Osteocyte (in vitro differentiated cells): ENCODE data around the gene EPHA5. TPM values are rescaled to one million over a fixed set of nuclear protein-coding genes. Genes with fewer than 3 reads are reported as not detected.

Experiments used
- DNase-seq: peaks from one replicate; pipeline ENCODE4 v3.0.0; 2021; ENCODE audit warnings: mixed read lengths; ENCODE audit not compliant: unreplicated experiment; ENCODE audit errors: extremely low spot score
- H3K27ac Mint-ChIP-seq: one replicate; pipeline ENCODE4 v1.8.0; 2021; ENCODE audit warnings: mild to moderate bottlenecking, mixed read lengths; ENCODE audit not compliant: unreplicated experiment
- H3K27me3 Mint-ChIP-seq: one replicate; pipeline ENCODE4 v1.8.0; 2021; ENCODE audit warnings: mixed read lengths; ENCODE audit not compliant: unreplicated experiment
- H3K36me3 Mint-ChIP-seq: one replicate; pipeline ENCODE4 v1.8.0; 2021; ENCODE audit warnings: mixed read lengths; ENCODE audit not compliant: unreplicated experiment
- H3K4me1 Mint-ChIP-seq: one replicate; pipeline ENCODE4 v1.8.0; 2021; ENCODE audit warnings: mixed read lengths; ENCODE audit not compliant: unreplicated experiment
- H3K4me3 Mint-ChIP-seq: one replicate; pipeline ENCODE4 v1.8.0; 2021; ENCODE audit warnings: mild to moderate bottlenecking, moderate library complexity, mixed read lengths; ENCODE audit not compliant: unreplicated experiment
- H3K9me3 Mint-ChIP-seq: one replicate; pipeline ENCODE4 v1.8.0; 2021; ENCODE audit warnings: mixed read lengths; ENCODE audit not compliant: unreplicated experiment
- total RNA-seq: library from RNA; stranded (reverse); gene quantifications from 2 replicates; pipeline ENCODE4 v1.2.1, GENCODE V29; 2021
- TF ChIP-seq, protein P1 (sequence below): fragments of 200-600 bp; sonication (generic); IDR thresholded peaks from 2 replicates; pipeline ENCODE4 v1.5.0; 2021; ENCODE audit warnings: antibody characterized with exemption, mild to moderate bottlenecking, moderate library complexity

The EPHA5 gene
- total RNA-seq, 1 donor from 2014 or later: 137 TPM

GRCh38 chr4:65665771-65666523, 4.3 kb downstream of the EPHA5 start:
- Mint-ChIP-seq H3K9me3 (no peaks in the 10 kb centered on the region), H3K4me1 (peaks cover 52% of the 10 kb centered on the region), H3K27me3 (no peaks in the 10 kb centered on the region), H3K27ac (peak overlapping the region; percentile 90), H3K4me3 (peak overlapping the region; percentile 73), H3K36me3 (peaks cover 8% of the 10 kb centered on the region)
- DNase-seq: no peak
- TF ChIP-seq, protein P1, sequence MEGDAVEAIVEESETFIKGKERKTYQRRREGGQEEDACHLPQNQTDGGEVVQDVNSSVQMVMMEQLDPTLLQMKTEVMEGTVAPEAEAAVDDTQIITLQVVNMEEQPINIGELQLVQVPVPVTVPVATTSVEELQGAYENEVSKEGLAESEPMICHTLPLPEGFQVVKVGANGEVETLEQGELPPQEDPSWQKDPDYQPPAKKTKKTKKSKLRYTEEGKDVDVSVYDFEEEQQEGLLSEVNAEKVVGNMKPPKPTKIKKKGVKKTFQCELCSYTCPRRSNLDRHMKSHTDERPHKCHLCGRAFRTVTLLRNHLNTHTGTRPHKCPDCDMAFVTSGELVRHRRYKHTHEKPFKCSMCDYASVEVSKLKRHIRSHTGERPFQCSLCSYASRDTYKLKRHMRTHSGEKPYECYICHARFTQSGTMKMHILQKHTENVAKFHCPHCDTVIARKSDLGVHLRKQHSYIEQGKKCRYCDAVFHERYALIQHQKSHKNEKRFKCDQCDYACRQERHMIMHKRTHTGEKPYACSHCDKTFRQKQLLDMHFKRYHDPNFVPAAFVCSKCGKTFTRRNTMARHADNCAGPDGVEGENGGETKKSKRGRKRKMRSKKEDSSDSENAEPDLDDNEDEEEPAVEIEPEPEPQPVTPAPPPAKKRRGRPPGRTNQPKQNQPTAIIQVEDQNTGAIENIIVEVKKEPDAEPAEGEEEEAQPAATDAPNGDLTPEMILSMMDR: no peak

DNA sequence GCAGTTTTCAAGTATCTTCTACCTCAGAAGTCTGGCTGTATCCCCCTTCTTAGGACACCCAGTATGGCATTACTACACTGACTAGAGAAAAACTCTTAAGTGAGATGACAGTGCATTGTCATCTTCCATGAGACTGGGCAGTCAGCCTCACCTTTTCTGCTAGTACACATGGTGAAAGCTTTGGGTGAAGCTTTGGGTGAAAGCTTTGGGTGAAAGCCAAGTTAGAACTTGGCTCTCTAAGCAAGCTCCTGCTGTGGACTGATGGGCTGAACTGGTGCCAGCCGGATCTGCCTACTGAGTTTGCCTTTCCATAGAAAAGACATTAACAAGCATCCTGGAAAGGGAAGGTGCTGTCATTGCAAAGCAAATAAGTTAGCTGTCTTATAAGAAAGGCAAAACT, 8.8 kb downstream of the EPHA5 start:
- DNase-seq: peak; percentile 82
- Mint-ChIP-seq H3K27me3 (no peaks in the 10 kb centered on the region), H3K36me3 (no peaks in the 10 kb centered on the region), H3K4me1 (peaks cover 82% of the 10 kb centered on the region), H3K9me3 (no peaks in the 10 kb centered on the region), H3K27ac (peak overlapping the region; percentile 94), H3K4me3 (peak overlapping the region; percentile 56)
- TF ChIP-seq, protein P1: no peak

DNA sequence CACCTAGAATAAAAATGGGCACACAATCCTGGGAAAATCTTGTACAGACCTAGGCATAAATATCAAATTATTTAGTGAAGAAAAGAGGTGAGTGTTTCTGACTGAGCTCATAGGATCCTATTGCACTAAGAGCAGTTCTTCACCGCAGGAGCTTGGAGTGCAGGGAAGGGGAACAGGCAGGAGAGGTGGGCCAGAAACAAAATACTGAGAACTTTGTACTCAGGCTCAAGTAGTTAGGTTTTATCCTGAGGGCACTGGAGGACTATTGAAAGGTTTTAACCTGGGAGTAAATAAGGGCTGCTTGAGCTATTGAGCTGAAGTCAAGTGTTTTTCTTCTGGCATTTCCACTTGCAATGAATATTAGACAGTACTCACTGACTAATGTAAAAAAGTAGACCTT, 12.2 kb downstream of the EPHA5 start:
- H3K9me3 Mint-ChIP-seq: no peaks in the 10 kb centered on the region
- H3K4me1 Mint-ChIP-seq: peaks cover 81% of the 10 kb centered on the region
- TF ChIP-seq, protein P1: no peak
- peak overlapping the region; percentile 24 for H3K4me3 Mint-ChIP-seq
- H3K36me3 Mint-ChIP-seq: no peaks in the 10 kb centered on the region
- H3K27me3 Mint-ChIP-seq: no peaks in the 10 kb centered on the region
- DNase-seq: no peak
- H3K27ac Mint-ChIP-seq: peak overlapping the region; percentile 84

GRCh38 chr4:65656008-65656407, 14.3 kb downstream of the EPHA5 start:
- TF ChIP-seq, protein P1: no peak
- no peaks in the 10 kb centered on the region for H3K27me3 Mint-ChIP-seq
- H3K4me3 Mint-ChIP-seq: no peak overlapping the region
- DNase-seq: no peak
- peak overlapping the region; percentile 27 for H3K27ac Mint-ChIP-seq
- H3K9me3 Mint-ChIP-seq: no peaks in the 10 kb centered on the region
- peaks cover 80% of the 10 kb centered on the region for H3K4me1 Mint-ChIP-seq
- H3K36me3 Mint-ChIP-seq: no peaks in the 10 kb centered on the region

- Mint-ChIP-seq H3K27me3 (no peaks in the 10 kb centered on the region), H3K9me3 (no peaks in the 10 kb centered on the region), H3K4me1 (peaks cover 79% of the 10 kb centered on the region), H3K36me3 (peaks cover 7% of the 10 kb centered on the region), H3K4me3 (no peak overlapping the region), H3K27ac (peak overlapping the region; percentile 27)
- TF ChIP-seq, protein P1: no peak
- no peak for DNase-seq
Observed at GRCh38 chr4:65654976-65655375, 15.3 kb downstream of the EPHA5 start.
